A549 (cell line): ENCODE results near the gene MECR. TPM values are rescaled to one million over a fixed set of nuclear protein-coding genes. Genes with fewer than 3 reads are reported as not detected.

Source experiments
- ATAC-seq, 2 experiments: fragments of 200-7000 bp in 1 of 2; fragments of >200 bp in 1 of 2; cut with Nextera tagmentation in 1 of 2; cut with Tn5 transposase in 1 of 2; 3 replicates each; pipeline versions ENCODE4 v1.8.0 to v1.9.1; 2018 to 2020; ENCODE audit warnings: mild to moderate bottlenecking in 1 of 2, moderate library complexity in 1 of 2
- CTCF ChIA-PET: fragments of 300-600 bp; sonication (Branson Sonifier 250); formaldehyde crosslinking; extraction: SDS; loops from one replicate; lab custom pipeline; 2021; ENCODE audit warnings: antibody characterized with exemption, inconsistent platforms; lab: Yijun Ruan, JAX
- POLR2A ChIA-PET: fragments of 350-600 bp; formaldehyde crosslinking; extraction: SDS; loops from one replicate; lab custom pipeline; 2021; ENCODE audit warnings: antibody characterized with exemption, inconsistent platforms; lab: Yijun Ruan, JAX
- DNase-seq, 2 experiments: peaks; one replicate each; pipeline versions ENCODE4 v3.0.0 to v3.0.0-alpha.2; 2011 to 2016; ENCODE audit warnings: low read depth in 1 of 2, low spot score in 1 of 2
- FAIRE-seq: peaks from 2 replicates; lab custom pipeline; 2011; peaks lifted over from hg19 to GRCh38; lab: Jason Lieb, UNC
- H3K27ac ChIP-seq, 2 experiments: fragments of >200 bp; sonication (Bioruptor Twin); formaldehyde crosslinking; 3 replicates each; pipeline ENCODE4 v1.5.1; 2016 to 2017
- H3K4me1 ChIP-seq: fragments of >200 bp; sonication (Bioruptor Twin); formaldehyde crosslinking; 3 replicates; pipeline ENCODE4 v1.6.1; 2016
- H3K4me2 ChIP-seq: fragments of >200 bp; sonication (Bioruptor Twin); formaldehyde crosslinking; 3 replicates; pipeline ENCODE4 v1.6.1; 2016
- H3K4me3 ChIP-seq: fragments of >200 bp; sonication (Bioruptor Twin); formaldehyde crosslinking; 3 replicates; pipeline ENCODE4 v1.5.1; 2016
- H3K9me3 ChIP-seq: fragments of >200 bp; sonication (Bioruptor Twin); formaldehyde crosslinking; 3 replicates; pipeline ENCODE4 v1.6.1; 2016
- ATOH8 ChIP-seq: fragments of 250-450 bp; sonication (Bioruptor Pico); IDR thresholded peaks from 2 replicates; pipeline ENCODE4 v1.5.0; 2020; ENCODE audit warnings: low read depth, mild to moderate bottlenecking, moderate library complexity
- CEBPB ChIP-seq, 2 experiments: fragments of >200 bp in 1 of 2; sonication (Bioruptor Twin) in 1 of 2; formaldehyde crosslinking in 1 of 2; IDR thresholded peaks; 2 replicates each; pipeline ENCODE4 v1.6.1; 2012 to 2016
- CHD4 ChIP-seq: fragments of 200-600 bp; sonication (generic); IDR thresholded peaks from 2 replicates; pipeline ENCODE4 v1.6.1; 2016; ENCODE audit warnings: antibody characterized with exemption, mild to moderate bottlenecking, borderline replicate concordance
- CTCF ChIP-seq: fragments of >200 bp; sonication (Bioruptor Twin); formaldehyde crosslinking; IDR thresholded peaks from 3 replicates; pipeline ENCODE4 v1.5.1; 2016
- ELK1 ChIP-seq: fragments of 150-350 bp; IDR thresholded peaks from 2 replicates; pipeline ENCODE4 v1.6.1; 2014; ENCODE audit warnings: low read depth, mild to moderate bottlenecking, low read length
- ESRRA ChIP-seq: fragments of 150-350 bp; IDR thresholded peaks from 2 replicates; pipeline ENCODE4 v1.6.1; 2014; ENCODE audit warnings: mild to moderate bottlenecking, low read length, borderline replicate concordance
- FOSL2 ChIP-seq, 2 experiments: fragments of 450-650 bp in 1 of 2; fragments of >200 bp in 1 of 2; sonication (Bioruptor Twin) in 1 of 2; formaldehyde crosslinking; IDR thresholded peaks; 2 replicates each; pipeline versions ENCODE4 v1.5.0 to v1.6.1; 2016 to 2020; ENCODE audit warnings: mild to moderate bottlenecking in 1 of 2, moderate library complexity in 1 of 2
- HOXB13 ChIP-seq: fragments of 250-450 bp; sonication (Bioruptor Pico); IDR thresholded peaks from 2 replicates; pipeline ENCODE4 v1.5.0; 2020; ENCODE audit warnings: low read depth, mild to moderate bottlenecking, moderate library complexity
- JUN ChIP-seq, 2 experiments: fragments of >200 bp; sonication (Bioruptor Twin); formaldehyde crosslinking; IDR thresholded peaks; 2 replicates in 1 of 2; 3 replicates in 1 of 2; pipeline ENCODE4 v1.6.1; 2016 to 2017
- JUNB ChIP-seq: fragments of >200 bp; sonication (Bioruptor Twin); formaldehyde crosslinking; IDR thresholded peaks from 2 replicates; pipeline ENCODE4 v1.6.1; 2016
- KDM5A ChIP-seq: fragments of 200-600 bp; sonication (generic); IDR thresholded peaks from 2 replicates; pipeline ENCODE4 v1.6.1; 2016; ENCODE audit warnings: antibody characterized with exemption, mild to moderate bottlenecking
- MAFK ChIP-seq: fragments of 450-650 bp; IDR thresholded peaks from 2 replicates; pipeline ENCODE4 v1.6.1; 2014; ENCODE audit not compliant: partially characterized antibody
- MAZ ChIP-seq: fragments of 150-350 bp; IDR thresholded peaks from 2 replicates; pipeline ENCODE4 v1.6.1; 2014; ENCODE audit warnings: antibody characterized with exemption, low read depth, low read length, borderline replicate concordance
- MYC ChIP-seq: IDR thresholded peaks from 2 replicates; pipeline ENCODE4 v1.6.1; 2012; ENCODE audit warnings: mild to moderate bottlenecking, inconsistent platforms, low read length, improper control_type of control experiment, borderline replicate concordance
- NFE2L2 ChIP-seq: fragments of 150-350 bp; conservative IDR thresholded peaks from 2 replicates; pipeline ENCODE4 v1.6.1; 2014; ENCODE audit warnings: low read length
- NR3C1 ChIP-seq: fragments of >200 bp; sonication (Bioruptor Twin); formaldehyde crosslinking; IDR thresholded peaks from 3 replicates; pipeline ENCODE4 v1.6.1; 2017
- POLR2A ChIP-seq: IDR thresholded peaks from 2 replicates; pipeline ENCODE4 v1.6.1; 2012; ENCODE audit warnings: mild to moderate bottlenecking, low read length
- RAD21 ChIP-seq, 2 experiments: fragments of >200 bp in 1 of 2; sonication (Bioruptor Twin) in 1 of 2; formaldehyde crosslinking in 1 of 2; IDR thresholded peaks in 1 of 2; conservative IDR thresholded peaks in 1 of 2; 2 replicates in 1 of 2; 3 replicates in 1 of 2; pipeline ENCODE4 v1.6.1; 2012 to 2018; ENCODE audit warnings: inconsistent platforms in 1 of 2
- RCOR1 ChIP-seq: fragments of 150-350 bp; IDR thresholded peaks from 2 replicates; pipeline ENCODE4 v1.6.1; 2014; ENCODE audit warnings: antibody characterized with exemption, low read length, low read depth
- RNF2 ChIP-seq: fragments of 200-600 bp; sonication (generic); IDR thresholded peaks from 2 replicates; pipeline ENCODE4 v1.6.1; 2016; ENCODE audit warnings: low read depth, mild to moderate bottlenecking, antibody characterized with exemption, moderate library complexity, borderline replicate concordance
- SMC3 ChIP-seq: fragments of >200 bp; sonication (Bioruptor Twin); formaldehyde crosslinking; IDR thresholded peaks from 3 replicates; pipeline ENCODE4 v1.6.1; 2018; ENCODE audit warnings: inconsistent platforms
- TP53 ChIP-seq: fragments of 250-450 bp; sonication (Bioruptor Pico); IDR thresholded peaks from 2 replicates; pipeline ENCODE4 v1.5.0; 2021; ENCODE audit warnings: mild to moderate bottlenecking, moderate library complexity
- ZNF302 ChIP-seq: fragments of 250-450 bp; sonication (Bioruptor Pico); IDR thresholded peaks from 2 replicates; pipeline ENCODE4 v1.9.0; 2021; ENCODE audit warnings: inconsistent platforms, mild to moderate bottlenecking, moderate library complexity
- ZSCAN20 ChIP-seq: fragments of 250-450 bp; sonication (Bioruptor Pico); IDR thresholded peaks from 2 replicates; pipeline ENCODE4 v1.8.0; 2022; ENCODE audit warnings: mild to moderate bottlenecking, moderate library complexity
- WGBS: methylation state at CpG from one replicate; pipeline ENCODE4 v1.1.6; 2017; ENCODE audit errors: missing lambda C conversion rate; 5-methylcytosine and 5-hydroxymethylcytosine counted together
- polyA plus RNA-seq, 4 experiments: library from polyadenylated mRNA; depleted of rRNA in 3 of 4; stranded (reverse); fragments of >200 nt; fragmentation: RNase III in 1 of 4; extraction: RNeasy Plus Mini Kit Qiagen cat#74134 plus additional on column Dnase treatment in 1 of 4; gene quantifications; 2 replicates in 3 of 4; 3 replicates in 1 of 4; pipeline ENCODE4 v1.2.3, GENCODE V29; 2011 to 2017
- TF ChIP-seq, protein P1 (sequence below): fragments of 200-600 bp; sonication (generic); IDR thresholded peaks from 2 replicates; pipeline ENCODE4 v1.6.1; 2016; ENCODE audit warnings: antibody characterized with exemption, mild to moderate bottlenecking, moderate library complexity
- TF ChIP-seq, protein P2 (sequence below): IDR thresholded peaks from 2 replicates; pipeline ENCODE4 v1.6.1; 2012
- TF ChIP-seq, protein P3 (sequence below): IDR thresholded peaks from 2 replicates; pipeline ENCODE4 v1.6.1; 2012; ENCODE audit warnings: low read depth, borderline replicate concordance
- TF ChIP-seq, protein P4 (sequence below): IDR thresholded peaks from 2 replicates; pipeline ENCODE4 v1.6.1; 2012

MECR gene
- polyA plus RNA-seq, 2 of the 4 experiments (the other 2 are of a cell fraction), result 14.2 to 21.4 TPM

DNA sequence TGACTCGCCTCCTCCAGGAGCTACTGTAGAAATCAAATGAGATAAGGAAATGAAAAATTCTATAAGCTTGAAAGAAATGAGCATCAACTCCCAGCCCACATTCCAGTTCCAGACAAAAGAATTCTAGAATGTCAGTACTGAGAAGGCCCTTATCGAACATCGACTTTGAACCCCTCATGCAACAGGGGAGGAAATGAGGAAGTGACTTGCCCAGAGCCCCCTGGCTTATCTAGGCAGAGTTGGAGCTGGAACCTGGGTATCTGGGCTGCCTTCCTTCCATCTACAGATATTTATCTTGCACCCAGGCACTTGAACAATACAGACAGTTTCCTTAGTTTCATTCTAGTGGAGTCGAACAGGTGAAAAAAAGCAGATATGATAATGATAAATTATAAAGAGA, 22.3 kb downstream of the MECR start (continued):
- no peak for TF ChIP-seq CEBPB (IDR thresholded peaks at IDR 0.05)
- no peak for TF ChIP-seq FOSL2 (IDR thresholded peaks at IDR 0.05)
- TF ChIP-seq FOSL2 (CRISPR knock-in tag; IDR thresholded peaks at IDR 0.05), result no peak
- TF ChIP-seq ZSCAN20 (CRISPR knock-in tag), result no peak
- no peak for TF ChIP-seq ATOH8
- TF ChIP-seq ESRRA, result no peak

DNA sequence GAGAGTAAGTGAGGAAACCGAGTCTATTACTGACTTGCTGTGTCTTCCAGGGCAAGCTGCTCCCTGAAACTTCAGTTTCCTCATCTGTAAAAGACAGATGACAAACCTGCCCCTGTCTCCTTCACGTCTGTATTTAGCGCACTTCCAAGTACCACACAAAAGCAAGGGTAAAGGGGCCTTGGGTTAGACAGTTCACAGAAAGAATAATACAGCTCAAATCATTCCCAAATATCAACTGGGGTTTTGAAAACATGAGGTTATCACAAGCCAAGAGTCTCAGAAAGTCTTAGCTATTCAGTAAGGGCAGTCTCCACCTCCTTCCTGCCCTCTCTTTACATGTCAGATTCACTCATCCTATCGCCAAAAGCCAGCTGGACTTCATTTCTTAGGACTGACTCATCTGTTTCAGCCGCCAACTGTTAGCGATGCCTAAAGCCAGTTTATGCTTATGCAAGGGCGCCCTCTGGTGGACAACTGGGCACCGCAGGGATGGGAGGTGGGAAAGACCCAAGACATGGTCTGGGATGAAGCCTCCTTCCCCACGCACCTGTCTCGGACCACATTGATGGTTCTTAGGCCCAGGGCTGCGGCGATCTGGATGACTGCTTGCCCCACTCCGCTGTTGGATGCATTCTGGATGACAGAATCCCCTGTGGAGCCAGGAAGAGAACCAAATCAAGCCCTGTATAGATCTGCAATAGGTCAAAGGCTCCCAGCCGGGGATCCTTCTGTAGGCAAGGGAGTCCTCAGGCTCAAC, 28.0 kb downstream of the MECR start:
- peak; percentile 96 to 99 for ATAC-seq
- peak overlapping the region; percentile 16; the same call in 1 of the 3 replicates for H3K4me2 ChIP-seq
- peak; percentile 88 to 90 for DNase-seq
- ChIA-PET CTCF (interaction anchor here (0.6 to 4.2 kb wide), 30 partner anchors 10 to 1506 kb away, joined by 3 to 30 read pairs (median 4); partner anchors contain the start of genes SRSF4 and TMEM200B), POLR2A (interaction anchor here (0.6 to 1.2 kb wide), 3 partner anchors 21 to 652 kb away, joined by 3 to 9 read pairs (median 4); partner anchors contain the start of gene SRSF4)
- H3K4me3 ChIP-seq, result no peak overlapping the region
- H3K27ac ChIP-seq, result peak overlapping the region in 1 of 2 experiments; percentile 65; a peak in 3 of 6 replicates
- 29% methylated on average over 11 of the region's 14 CpGs for WGBS
- no peaks in the 10 kb centered on the region for H3K9me3 ChIP-seq
- H3K4me1 ChIP-seq, result peaks cover 6% of the 10 kb centered on the region
- FAIRE-seq, result peak; percentile 67
- TF ChIP-seq MAZ (no peak), HOXB13 (CRISPR knock-in tag) (no peak), JUNB (no peak), RCOR1 (no peak), NFE2L2 (no peak), NR3C1 (no peak), MYC (no peak), RNF2 (no peak), ZNF302 (CRISPR knock-in tag) (no peak), CTCF (peak; percentile 80), POLR2A (no peak), KDM5A (no peak), ELK1 (no peak), CHD4 (no peak), JUN (IDR thresholded peaks at IDR 0.05) (no peak), FOSL2 (IDR thresholded peaks at IDR 0.05) (0 out of 2 replicates have a peak, but pooled peaks have one; percentile 29), FOSL2 (CRISPR knock-in tag; IDR thresholded peaks at IDR 0.05) (peak; percentile 85), TP53 (CRISPR knock-in tag) (no peak), RAD21 (conservative IDR thresholded peaks at IDR 0.05 in 1 of 2, IDR thresholded peaks at IDR 0.05 in 1 of 2) (peak; percentile 83 to 91), SMC3 (peak; percentile 72), CEBPB (IDR thresholded peaks at IDR 0.05) (peak in 1 of 2 experiments; percentile 15; a peak in 1 of 4 replicates), MAFK (peak; percentile 50)
- TF ChIP-seq, protein P1, sequence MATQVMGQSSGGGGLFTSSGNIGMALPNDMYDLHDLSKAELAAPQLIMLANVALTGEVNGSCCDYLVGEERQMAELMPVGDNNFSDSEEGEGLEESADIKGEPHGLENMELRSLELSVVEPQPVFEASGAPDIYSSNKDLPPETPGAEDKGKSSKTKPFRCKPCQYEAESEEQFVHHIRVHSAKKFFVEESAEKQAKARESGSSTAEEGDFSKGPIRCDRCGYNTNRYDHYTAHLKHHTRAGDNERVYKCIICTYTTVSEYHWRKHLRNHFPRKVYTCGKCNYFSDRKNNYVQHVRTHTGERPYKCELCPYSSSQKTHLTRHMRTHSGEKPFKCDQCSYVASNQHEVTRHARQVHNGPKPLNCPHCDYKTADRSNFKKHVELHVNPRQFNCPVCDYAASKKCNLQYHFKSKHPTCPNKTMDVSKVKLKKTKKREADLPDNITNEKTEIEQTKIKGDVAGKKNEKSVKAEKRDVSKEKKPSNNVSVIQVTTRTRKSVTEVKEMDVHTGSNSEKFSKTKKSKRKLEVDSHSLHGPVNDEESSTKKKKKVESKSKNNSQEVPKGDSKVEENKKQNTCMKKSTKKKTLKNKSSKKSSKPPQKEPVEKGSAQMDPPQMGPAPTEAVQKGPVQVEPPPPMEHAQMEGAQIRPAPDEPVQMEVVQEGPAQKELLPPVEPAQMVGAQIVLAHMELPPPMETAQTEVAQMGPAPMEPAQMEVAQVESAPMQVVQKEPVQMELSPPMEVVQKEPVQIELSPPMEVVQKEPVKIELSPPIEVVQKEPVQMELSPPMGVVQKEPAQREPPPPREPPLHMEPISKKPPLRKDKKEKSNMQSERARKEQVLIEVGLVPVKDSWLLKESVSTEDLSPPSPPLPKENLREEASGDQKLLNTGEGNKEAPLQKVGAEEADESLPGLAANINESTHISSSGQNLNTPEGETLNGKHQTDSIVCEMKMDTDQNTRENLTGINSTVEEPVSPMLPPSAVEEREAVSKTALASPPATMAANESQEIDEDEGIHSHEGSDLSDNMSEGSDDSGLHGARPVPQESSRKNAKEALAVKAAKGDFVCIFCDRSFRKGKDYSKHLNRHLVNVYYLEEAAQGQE, result no peak
- TF ChIP-seq, protein P2, sequence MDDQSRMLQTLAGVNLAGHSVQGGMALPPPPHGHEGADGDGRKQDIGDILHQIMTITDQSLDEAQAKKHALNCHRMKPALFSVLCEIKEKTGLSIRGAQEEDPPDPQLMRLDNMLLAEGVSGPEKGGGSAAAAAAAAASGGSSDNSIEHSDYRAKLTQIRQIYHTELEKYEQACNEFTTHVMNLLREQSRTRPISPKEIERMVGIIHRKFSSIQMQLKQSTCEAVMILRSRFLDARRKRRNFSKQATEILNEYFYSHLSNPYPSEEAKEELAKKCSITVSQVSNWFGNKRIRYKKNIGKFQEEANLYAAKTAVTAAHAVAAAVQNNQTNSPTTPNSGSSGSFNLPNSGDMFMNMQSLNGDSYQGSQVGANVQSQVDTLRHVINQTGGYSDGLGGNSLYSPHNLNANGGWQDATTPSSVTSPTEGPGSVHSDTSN, result no peak
- TF ChIP-seq, protein P3, sequence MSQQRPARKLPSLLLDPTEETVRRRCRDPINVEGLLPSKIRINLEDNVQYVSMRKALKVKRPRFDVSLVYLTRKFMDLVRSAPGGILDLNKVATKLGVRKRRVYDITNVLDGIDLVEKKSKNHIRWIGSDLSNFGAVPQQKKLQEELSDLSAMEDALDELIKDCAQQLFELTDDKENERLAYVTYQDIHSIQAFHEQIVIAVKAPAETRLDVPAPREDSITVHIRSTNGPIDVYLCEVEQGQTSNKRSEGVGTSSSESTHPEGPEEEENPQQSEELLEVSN, result no peak
- TF ChIP-seq, protein P4, sequence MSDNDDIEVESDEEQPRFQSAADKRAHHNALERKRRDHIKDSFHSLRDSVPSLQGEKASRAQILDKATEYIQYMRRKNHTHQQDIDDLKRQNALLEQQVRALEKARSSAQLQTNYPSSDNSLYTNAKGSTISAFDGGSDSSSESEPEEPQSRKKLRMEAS, result peak; percentile 35; the same call in 1 of the 2 replicates
